Lower lobe of right lung (tissue), 2 donors: ENCODE data around the gene METTL2B. TPM values are rescaled to one million over a fixed set of nuclear protein-coding genes. Genes with fewer than 3 reads are reported as not detected.

Experiments used
- ATAC-seq, 2 donors: fragments of 200-7000 bp; cut with Tn5 transposase; one replicate each; pipeline ENCODE4 v1.9.1; 2020 to 2022; ENCODE audit warnings: mild to moderate bottlenecking in 2 of 2, moderate library complexity in 2 of 2
- DNase-seq: peaks from one replicate; pipeline ENCODE4 v3.0.0-alpha.2; 2020
- H3K27ac ChIP-seq: fragments of 200-600 bp; one replicate; pipeline ENCODE4 v1.8.0; 2022
- H3K27me3 ChIP-seq: fragments of 200-600 bp; one replicate; pipeline ENCODE4 v1.8.0; 2022; ENCODE audit warnings: low read depth
- H3K36me3 ChIP-seq: fragments of 200-600 bp; one replicate; pipeline ENCODE4 v1.8.0; 2022; ENCODE audit warnings: mild to moderate bottlenecking
- H3K4me1 ChIP-seq: fragments of 200-600 bp; one replicate; pipeline ENCODE4 v1.8.0; 2022
- H3K4me3 ChIP-seq: fragments of 200-600 bp; one replicate; pipeline ENCODE4 v1.8.0; 2022; ENCODE audit warnings: mild to moderate bottlenecking
- H3K9me3 ChIP-seq: fragments of 200-600 bp; one replicate; pipeline ENCODE4 v1.8.0; 2022
- CTCF ChIP-seq: fragments of 200-600 bp; IDR thresholded peaks from one replicate; pipeline ENCODE4 v1.8.0; 2022; ENCODE audit warnings: antibody characterized with exemption, mild to moderate bottlenecking
- intact Hi-C: fragments of 100-400 bp; cut with DNase I; formaldehyde crosslinking; loops from one replicate; pipeline ENCODE4 v1.11.0; 2022
- total RNA-seq: library from RNA; stranded (reverse); fragmentation: NEBNext Ultra II Directional; extraction: Animal tissue kit (Norgen Biotek cat#: 25700); gene quantifications from one replicate; pipeline ENCODE4 v1.2.1, GENCODE V29; 2021
- donor health status: DM: no; HTN: yes; CAD: no; lungs with severe emphysema.

METTL2B gene
- total RNA-seq, 1 donor from 2014 or later: 19.1 TPM

- peaks cover 6% of the 10 kb centered on the region for H3K4me1 ChIP-seq
- no peaks in the 10 kb centered on the region for H3K27me3 ChIP-seq
- DNase-seq (no peak), ATAC-seq (no peak)
- no peak overlapping the region for H3K4me3 ChIP-seq
- no peaks in the 10 kb centered on the region for H3K9me3 ChIP-seq
- no peaks in the 10 kb centered on the region for H3K36me3 ChIP-seq
- intact Hi-C loops: no loop called here
- H3K27ac ChIP-seq: no peak overlapping the region
- no peak for TF ChIP-seq CTCF
Measured at GRCh38 chr7:128450913-128451312, 25.6 kb upstream of the METTL2B start.

- Histone ChIP-seq H3K36me3 (no peaks in the 10 kb centered on the region), H3K27me3 (no peaks in the 10 kb centered on the region), H3K9me3 (no peaks in the 10 kb centered on the region), H3K4me1 (peaks cover 20% of the 10 kb centered on the region), H3K27ac (no peak overlapping the region), H3K4me3 (no peak overlapping the region)
- no peak for ATAC-seq
- intact Hi-C loops: no loop called here
- no peak for TF ChIP-seq CTCF
- no peak for DNase-seq
Measured at GRCh38 chr7:128452552-128452951, 24.0 kb upstream of the METTL2B start.

- no peak for TF ChIP-seq CTCF
- intact Hi-C loops: no loop called here
- peak; percentile 72 for DNase-seq
- no peaks in the 10 kb centered on the region for H3K9me3 ChIP-seq
- peak overlapping the region; percentile 88 for H3K27ac ChIP-seq
- ATAC-seq: peak; percentile 58 to 60
- no peaks in the 10 kb centered on the region for H3K27me3 ChIP-seq
- H3K4me1 ChIP-seq: peaks cover 35% of the 10 kb centered on the region
- H3K36me3 ChIP-seq: peaks cover 6% of the 10 kb centered on the region
- peak overlapping the region; percentile 98 for H3K4me3 ChIP-seq
Measured at GRCh38 chr7:128453836-128454804, 22.4 kb upstream of the METTL2B start.

GRCh38 chr7:128454808-128455542, 21.6 kb upstream of the METTL2B start:
- Histone ChIP-seq H3K4me1 (peaks cover 41% of the 10 kb centered on the region), H3K36me3 (peaks cover 6% of the 10 kb centered on the region), H3K27me3 (no peaks in the 10 kb centered on the region), H3K4me3 (peak overlapping the region; percentile 98), H3K27ac (peak overlapping the region; percentile 88), H3K9me3 (no peaks in the 10 kb centered on the region)
- DNase-seq (no peak), ATAC-seq (peak; percentile 1)
- TF ChIP-seq CTCF: no peak
- intact Hi-C loops: no loop called here

GRCh38 chr7:128455543-128456254, 20.8 kb upstream of the METTL2B start, which contains the start of gene HILPDA:
HILPDA (plus strand) TSS chr7:128455878; CDS start chr7:128457269, 1,391 bp downstream.
- ATAC-seq (peak; percentile 99), DNase-seq (peak; percentile 97)
- TF ChIP-seq CTCF: no peak
- peak within 1 kb of the TSS; percentile 88 for H3K27ac ChIP-seq
- H3K4me1 ChIP-seq: peaks cover 41% of the 10 kb centered on the region
- peaks cover 6% of the 10 kb centered on the region for H3K36me3 ChIP-seq
- no peaks in the 10 kb centered on the region for H3K27me3 ChIP-seq
- intact Hi-C loops: no loop called here
- no peaks in the 10 kb centered on the region for H3K9me3 ChIP-seq
- peak within 1 kb of the TSS; percentile 98 for H3K4me3 ChIP-seq
